LoVo (cell line): ENCODE results near the gene HIPK3.
"Not testable (repeated sequence)": the region's sequence is repeated elsewhere in the genome, so short reads cannot be mapped to it uniquely, and the experiment has no call there.

Experiments
- DNase-seq: peaks from one replicate; pipeline ENCODE4 v3.0.0-alpha.2; 2016; ENCODE audit warnings: low spot score

HIPK3 gene

DNA sequence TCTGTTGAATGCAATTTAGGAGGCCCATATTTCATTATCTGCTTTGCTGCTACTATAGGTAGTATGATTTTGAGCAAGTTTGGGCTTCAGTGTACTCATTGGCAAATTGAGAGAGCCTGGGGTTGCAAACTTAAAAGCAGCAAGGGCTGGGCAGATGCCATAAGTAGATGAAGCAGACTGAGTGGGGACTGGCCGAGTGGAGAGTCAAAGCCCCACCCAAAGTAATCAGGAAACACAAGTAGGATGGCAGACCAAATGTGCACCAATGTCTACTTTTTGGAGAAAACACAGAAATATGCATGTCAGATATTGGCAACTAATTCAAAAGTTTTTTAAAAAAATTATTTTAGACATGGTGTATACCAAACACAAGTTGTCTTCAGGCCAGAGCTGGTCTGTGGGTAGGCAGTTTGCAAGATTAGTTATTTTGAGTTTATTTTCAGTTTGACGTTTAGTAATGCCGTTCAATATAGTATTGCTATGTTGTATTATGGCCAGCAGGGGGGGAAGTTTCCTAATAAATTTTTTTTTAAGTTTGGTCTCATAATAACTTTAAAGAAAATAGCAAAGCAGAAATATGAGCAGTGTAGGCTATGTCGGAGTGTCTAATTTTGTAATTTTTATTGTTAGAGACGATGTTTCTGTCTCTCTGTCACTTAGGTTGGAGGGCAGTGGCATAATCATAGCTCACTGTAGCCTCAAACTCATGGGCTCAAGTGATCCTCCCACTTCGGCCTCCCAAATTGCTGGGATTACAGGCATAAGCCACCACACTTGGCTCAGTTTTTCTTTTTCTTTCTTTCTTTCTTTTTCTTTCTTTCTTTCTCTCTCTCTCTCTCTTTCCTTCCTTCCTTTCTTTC, 105.1 kb downstream of the HIPK3 start:
- peak; percentile 67 for DNase-seq

DNA sequence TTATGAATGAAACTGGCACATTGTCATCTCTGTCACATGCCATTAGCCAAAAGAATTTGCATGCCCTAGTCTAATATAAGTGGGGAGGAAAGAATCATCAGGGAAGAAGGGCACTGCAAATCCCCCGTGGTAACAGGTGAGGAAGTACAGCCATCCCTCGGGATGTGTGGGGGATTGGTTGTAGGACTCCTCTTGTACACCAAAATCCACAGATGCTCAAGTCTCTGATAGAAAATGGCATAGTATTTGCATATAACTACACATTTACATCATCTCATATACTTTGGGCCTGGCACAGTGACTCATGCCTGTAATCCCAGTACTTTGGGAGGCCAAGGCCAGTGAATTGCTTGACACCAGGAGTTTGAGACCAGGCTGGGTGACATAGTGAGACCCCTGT, 109.7 kb downstream of the HIPK3 start:
- DNase-seq: no peak

- not testable (repeated sequence) for DNase-seq
Observed at GRCh38 chr11:33368475-33368874, 111.3 kb downstream of the HIPK3 start.

DNA sequence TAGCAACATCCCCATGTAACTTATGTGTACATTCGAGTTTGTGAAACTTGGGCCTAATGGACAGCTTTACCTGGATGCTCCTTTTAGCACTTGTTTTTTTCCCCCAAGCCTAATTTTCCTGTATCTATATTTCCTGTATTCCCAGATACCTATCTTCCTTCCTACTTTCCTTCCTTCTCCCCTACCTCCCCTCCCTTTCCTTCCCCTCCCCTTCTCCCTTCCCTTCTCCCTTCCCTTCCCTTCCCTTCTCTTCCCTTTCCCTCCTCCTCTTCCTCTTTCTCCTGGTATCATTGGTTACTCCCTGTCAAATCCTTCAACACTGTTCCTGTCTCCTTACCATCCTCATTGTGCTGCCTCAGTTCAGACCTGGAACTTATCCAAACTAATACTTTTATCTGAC, 111.8 kb downstream of the HIPK3 start:
- DNase-seq: no peak

DNA sequence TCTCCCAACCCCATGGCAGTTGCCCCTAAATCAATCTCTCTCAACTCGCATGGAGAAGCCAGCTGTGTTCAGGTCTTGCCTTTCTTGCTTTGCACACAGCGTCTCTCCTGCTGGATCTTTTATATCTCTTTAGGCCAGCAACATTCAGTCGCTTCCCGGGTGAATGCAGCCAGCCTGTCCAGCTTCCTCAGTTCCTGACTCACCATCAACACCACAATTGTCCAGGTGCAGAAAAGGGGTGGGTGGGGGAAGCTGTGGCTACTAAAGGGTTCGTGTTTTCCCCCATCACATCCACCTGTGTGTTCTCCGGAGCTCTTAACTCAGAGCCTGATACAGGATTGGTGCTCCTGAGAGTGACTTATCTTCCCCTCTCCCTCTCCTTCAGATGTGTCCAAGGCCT, 116.5 kb downstream of the HIPK3 start:
- DNase-seq: no peak

DNA sequence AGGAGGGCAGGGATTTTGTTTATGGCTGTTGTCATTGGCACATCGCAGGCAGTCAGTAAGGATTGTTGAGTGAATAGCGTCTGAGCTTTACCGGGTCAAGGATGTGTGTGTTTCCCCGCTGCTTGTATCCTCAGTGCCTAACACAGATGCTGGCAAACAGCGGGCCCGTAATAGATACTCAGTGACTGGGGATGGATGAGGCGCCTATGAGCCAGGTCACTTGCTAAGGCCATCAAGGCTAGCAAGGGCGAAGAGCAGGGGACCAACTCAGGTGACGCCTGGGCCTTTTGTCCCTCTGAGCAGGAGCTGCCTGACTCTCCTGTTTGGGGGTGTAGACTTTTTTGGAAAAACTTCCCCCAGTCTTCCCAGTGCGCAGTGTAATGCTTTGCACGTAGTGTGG, 118.1 kb downstream of the HIPK3 start:
- DNase-seq: no peak

- no peak for DNase-seq
Observed at GRCh38 chr11:33375688-33376311, 118.6 kb downstream of the HIPK3 start, which contains the start of gene KIAA1549L. KIAA1549L (plus strand) TSS chr11:33376108.

- no peak for DNase-seq
Observed at GRCh38 chr11:33376331-33377310, 119.4 kb downstream of the HIPK3 start.

DNA sequence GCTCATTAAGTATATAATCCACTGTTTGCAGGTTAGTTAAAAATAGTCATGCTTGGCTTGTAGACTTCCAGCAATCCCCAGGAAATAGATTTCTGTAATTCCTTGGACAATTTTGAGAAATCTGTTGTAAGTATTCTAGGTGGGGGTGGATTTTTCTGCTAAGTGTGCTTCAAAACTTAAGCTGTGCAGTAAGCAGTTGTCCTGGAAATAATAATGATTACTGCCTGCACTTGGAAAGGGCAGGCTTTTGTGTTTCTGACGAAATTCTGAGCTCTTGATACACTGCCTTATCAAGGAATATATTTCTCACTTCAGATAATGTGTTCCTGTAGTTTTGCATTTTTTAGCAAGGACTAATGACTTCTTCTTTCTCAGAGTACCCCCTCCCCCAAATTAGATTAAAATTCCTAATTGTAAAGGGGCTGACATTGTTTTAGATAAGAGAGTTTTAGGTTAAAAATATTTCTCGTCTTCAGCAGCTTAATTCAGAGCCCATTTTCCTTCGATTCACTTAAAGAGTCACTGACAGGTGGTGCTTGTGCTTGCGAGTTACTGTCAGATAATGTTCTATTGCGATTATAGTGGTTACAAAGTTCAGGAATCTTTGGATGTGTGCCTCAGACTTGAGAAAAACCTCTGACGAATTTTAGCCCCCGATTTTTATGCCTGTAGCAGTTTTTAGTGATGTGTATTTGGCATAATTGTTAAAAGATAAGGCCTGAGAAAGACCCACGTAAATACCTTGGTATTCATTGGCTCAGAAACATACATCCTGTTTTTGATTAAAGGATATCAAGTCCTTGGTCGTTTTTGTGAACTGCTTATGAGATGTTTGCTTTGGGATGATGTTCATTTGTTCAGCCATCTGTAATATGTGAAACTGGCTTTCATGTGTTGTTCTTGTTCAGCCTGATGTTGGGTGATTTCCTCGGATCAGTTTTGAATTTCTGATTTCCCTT, 120.5 kb downstream of the HIPK3 start:
- no peak for DNase-seq

GRCh38 chr11:33379947-33380346, 122.8 kb downstream of the HIPK3 start:
- no peak for DNase-seq

- no peak for DNase-seq
Observed at GRCh38 chr11:33383075-33383919, 126.1 kb downstream of the HIPK3 start.

DNA sequence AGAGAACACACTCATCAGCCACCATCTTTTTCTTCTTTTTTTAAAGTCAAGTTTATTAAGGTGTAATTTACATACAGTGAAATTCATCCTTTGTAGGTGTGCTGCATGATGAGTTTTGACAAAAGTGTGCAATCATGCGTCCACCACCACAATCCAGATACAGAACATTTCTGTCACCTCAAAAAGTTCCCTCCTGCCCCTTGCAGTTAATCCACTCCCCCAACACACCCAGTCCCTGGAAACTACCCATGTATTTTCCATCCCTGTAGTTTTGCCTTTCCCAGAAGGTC, 126.7 kb downstream of the HIPK3 start:
- no peak for DNase-seq

DNA sequence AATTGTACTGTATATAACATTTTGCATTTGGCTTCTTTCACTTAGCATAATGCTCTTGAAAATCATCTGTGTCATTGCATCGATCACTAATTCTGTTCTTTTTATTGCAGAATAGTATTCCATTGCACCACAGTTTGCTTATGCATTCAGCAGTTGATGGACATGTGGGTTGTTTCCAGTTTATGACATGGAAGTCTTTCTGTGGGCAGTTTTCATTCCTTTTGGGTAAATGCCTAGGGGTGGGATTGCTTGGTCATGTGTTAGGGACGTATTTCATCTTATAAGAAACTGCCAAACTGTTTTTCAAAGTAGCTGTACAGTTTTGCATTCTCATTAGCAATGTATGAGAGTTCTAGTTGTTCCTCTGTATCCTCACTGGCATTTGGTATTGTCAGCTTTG, 127.0 kb downstream of the HIPK3 start:
- DNase-seq: no peak

GRCh38 chr11:33387581-33387980, 130.4 kb downstream of the HIPK3 start:
- no peak for DNase-seq

DNA sequence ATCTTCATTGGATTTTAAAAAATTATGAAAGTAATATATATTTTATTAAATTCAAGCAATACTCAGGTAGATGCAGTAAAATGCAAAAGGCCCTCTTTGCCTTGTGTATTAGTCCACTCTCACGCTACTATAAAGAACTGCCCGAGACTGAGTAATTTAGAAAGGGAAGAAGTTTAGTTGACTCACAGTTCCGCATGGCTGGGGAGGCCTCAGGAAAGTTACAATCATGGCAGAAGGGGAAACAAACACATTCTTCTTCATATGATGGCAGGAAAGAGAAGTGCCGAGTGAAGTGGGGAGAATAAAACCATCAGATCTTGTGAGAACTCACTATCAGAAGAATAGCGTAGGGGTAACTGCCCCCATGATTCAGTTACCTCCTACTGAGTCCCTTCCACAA, 130.8 kb downstream of the HIPK3 start:
- DNase-seq: no peak

- DNase-seq: no peak
Observed at GRCh38 chr11:33388793-33389525, 131.8 kb downstream of the HIPK3 start.

GRCh38 chr11:33389635-33390034, 132.5 kb downstream of the HIPK3 start:
- no peak for DNase-seq

GRCh38 chr11:33390944-33391892, 134.0 kb downstream of the HIPK3 start:
- no peak for DNase-seq

DNA sequence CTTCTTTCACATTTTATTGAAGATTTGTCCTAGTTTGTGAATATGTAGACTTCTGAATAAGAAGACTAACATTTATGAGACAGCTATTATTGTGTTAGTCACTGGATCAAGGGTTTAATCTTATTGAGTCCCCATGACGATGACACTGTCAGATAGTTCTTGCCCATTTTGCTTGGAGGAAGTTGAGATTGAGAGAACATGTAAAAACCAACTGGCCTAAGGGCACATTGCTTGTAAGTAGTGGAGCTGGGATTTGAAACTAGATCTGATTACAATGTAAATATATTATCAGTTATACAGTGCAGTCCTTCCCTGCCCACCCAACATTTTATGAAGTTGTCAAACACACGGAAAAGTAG, 134.7 kb downstream of the HIPK3 start:
- DNase-seq: no peak
